GM12878 (cell line): ENCODE results near the gene OR52E2.

Experiments
- E4F1 ChIP-seq: fragments of 450-650 bp; IDR thresholded peaks from 2 replicates; pipeline ENCODE4 v1.6.1; 2018; ENCODE audit warnings: borderline replicate concordance, mild to moderate bottlenecking; ENCODE audit not compliant: partially characterized antibody
- EZH2 ChIP-seq: IDR thresholded peaks from 2 replicates; pipeline ENCODE4 v1.6.1; 2012; ENCODE audit warnings: low read depth, mild to moderate bottlenecking, control low read depth, inconsistent platforms, low read length, borderline replicate concordance; ENCODE audit not compliant: control insufficient read depth
- IRF3 ChIP-seq: fragments of 450-650 bp; IDR thresholded peaks from 2 replicates; pipeline ENCODE4 v1.6.1; 2014; ENCODE audit warnings: mild to moderate bottlenecking
- JUND ChIP-seq: IDR thresholded peaks from 2 replicates; pipeline ENCODE4 v1.6.1; 2012; ENCODE audit warnings: low read depth, mild to moderate bottlenecking, low read length, improper control_type of control experiment, moderate library complexity
- POLR2A ChIP-seq: IDR thresholded peaks from 2 replicates; pipeline ENCODE4 v1.6.1; 2011; ENCODE audit warnings: low read depth, mild to moderate bottlenecking, low read length
- POLR2AphosphoS5 ChIP-seq: IDR thresholded peaks from 2 replicates; pipeline ENCODE4 v1.6.1; 2011; ENCODE audit warnings: mild to moderate bottlenecking, low read length, inconsistent platforms
- POU2F2 ChIP-seq: IDR thresholded peaks from 3 replicates; pipeline ENCODE4 v1.6.1; 2011; ENCODE audit warnings: low read depth, mild to moderate bottlenecking, low read length, borderline replicate concordance
- RAD51 ChIP-seq: fragments of 450-650 bp; IDR thresholded peaks from 2 replicates; pipeline ENCODE4 v1.6.1; 2016; ENCODE audit warnings: moderate library complexity, mild to moderate bottlenecking, inconsistent platforms
- ZNF274 ChIP-seq: IDR thresholded peaks from one replicate; pipeline ENCODE4 v1.8.0; 2011; ENCODE audit not compliant: insufficient read length, insufficient read depth
- ZNF687 ChIP-seq: fragments of 450-650 bp; IDR thresholded peaks from 2 replicates; pipeline ENCODE4 v1.6.1; 2017; ENCODE audit warnings: mild to moderate bottlenecking, moderate library complexity

- no peak for TF ChIP-seq E4F1
- TF ChIP-seq POLR2A: no peak
- TF ChIP-seq IRF3: no peak
- TF ChIP-seq POU2F2: no peak
- TF ChIP-seq ZNF274: no peak
- TF ChIP-seq JUND: no peak
- TF ChIP-seq EZH2: no peak
- TF ChIP-seq RAD51: no peak
- TF ChIP-seq ZNF687: no peak
- TF ChIP-seq POLR2AphosphoS5: no peak
Measured at GRCh38 chr11:5046754-5047330, 12.6 kb downstream of the OR52E2 start.
